Measurements from ENCODE around the gene PYHIN1. TPM values are rescaled to one million over a fixed set of nuclear protein-coding genes. Genes with fewer than 3 reads are reported as not detected.

The PYHIN1 gene
- total RNA-seq: 10 to 100 TPM; 12.2 to 13.1 TPM

DNA sequence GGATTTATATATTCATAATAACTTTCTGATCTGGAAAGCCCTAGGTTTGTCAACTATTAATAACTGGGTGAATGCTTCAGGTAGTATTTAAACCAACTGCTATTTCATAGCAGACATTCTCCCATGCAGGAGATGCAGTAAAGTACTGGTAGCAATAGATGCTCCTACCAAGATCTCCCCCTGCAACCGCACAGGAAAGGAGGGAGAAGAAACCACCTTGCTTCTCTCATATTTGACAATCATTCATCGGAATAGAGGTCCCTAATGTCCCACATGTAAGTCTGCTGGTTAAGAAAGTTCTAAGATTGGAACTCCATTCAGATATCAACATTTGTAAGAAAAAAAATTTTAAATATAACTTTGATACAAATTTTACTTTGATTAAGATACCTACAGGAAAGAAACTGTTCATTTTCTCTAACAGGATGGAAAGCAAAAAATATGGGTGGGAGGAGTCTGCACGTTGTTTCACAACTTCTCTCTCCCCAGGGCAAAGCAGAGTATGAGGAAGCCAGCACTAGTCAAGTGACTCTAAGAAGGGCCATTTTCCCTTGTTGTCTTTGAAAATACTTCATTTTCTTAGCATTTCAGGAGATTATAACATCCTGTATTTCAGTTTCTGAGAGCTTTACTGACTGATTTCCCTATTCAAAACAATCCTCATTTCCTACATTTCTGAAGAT lies at the start of gene PYHIN1:
Gene PYHIN1 (plus strand): TSS at position 498 of the 683 bp plus-strand sequence. CDS start 5,359 bp downstream, outside the sequence.
- no peaks in the 10 kb centered on the region for H3K27me3 Mint-ChIP-seq
- peaks cover 16% of the 10 kb centered on the region for H3K9me3 Mint-ChIP-seq
- ChIA-PET CTCF (no interaction called here), POLR2A (no interaction called here)
- intact Hi-C loops (cut with micrococcal nuclease): loop anchor here (1.0 to 5.0 kb wide), 3 partner anchors 38 to 114 kb away; no protein-coding TSS in a partner anchor
- H3K36me3 Mint-ChIP-seq: peaks cover 14% of the 10 kb centered on the region
- peak; percentile 46 for DNase-seq
- peak within 1 kb of the TSS; percentile 84 for H3K27ac Mint-ChIP-seq
- peaks cover 50% of the 10 kb centered on the region for H3K4me1 Mint-ChIP-seq (ENCODE audit: low read depth)
- H3K4me3 Mint-ChIP-seq: peak within 1 kb of the TSS; percentile 83

DNA sequence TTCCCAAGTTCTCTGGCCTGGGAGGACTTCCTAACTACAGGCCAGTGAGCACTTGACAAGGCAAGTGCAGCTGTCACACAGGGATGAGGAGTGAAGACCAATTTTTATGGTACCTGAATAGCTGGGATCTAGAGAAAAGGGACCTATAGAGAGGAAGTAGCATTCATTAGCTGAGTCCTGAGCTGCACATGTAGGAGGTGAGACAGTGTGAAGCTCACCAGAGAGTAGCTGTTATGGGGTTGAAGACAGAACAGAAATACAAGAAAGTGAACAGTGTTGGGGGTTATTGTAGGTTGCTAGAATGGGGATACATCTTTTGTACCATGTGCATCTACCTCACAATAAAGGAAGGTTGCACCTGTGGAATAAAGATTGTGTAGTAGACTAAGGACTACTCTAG lies 37.7 kb upstream of the PYHIN1 start:
- no peak overlapping the region for H3K27ac Mint-ChIP-seq
- DNase-seq: no peak
- CTCF ChIA-PET: no interaction called here

DNA sequence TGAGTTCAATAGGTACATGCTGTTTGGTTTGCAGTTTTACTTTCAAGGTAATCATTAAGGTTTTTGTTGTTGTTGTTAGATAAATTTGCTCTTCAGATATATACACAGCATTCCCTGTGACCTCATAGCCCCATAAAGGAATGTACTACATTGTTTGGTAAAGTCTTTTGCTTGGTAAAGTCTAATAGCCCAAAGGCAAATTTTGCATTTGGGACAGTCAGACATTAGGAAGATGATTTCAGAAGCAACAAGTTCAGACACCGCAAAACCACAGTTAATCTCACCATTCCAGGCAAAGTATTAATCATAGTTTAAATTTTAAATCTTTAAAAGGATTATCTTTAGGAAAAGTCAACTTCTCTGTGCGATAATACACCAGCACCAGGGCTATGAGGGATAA lies 32.6 kb upstream of the PYHIN1 start:
- ChIA-PET POLR2A (no interaction called here), CTCF (no interaction called here)
- H3K27ac Mint-ChIP-seq: no peak overlapping the region
- no peak for DNase-seq
- no peak overlapping the region for H3K4me3 Mint-ChIP-seq
- intact Hi-C loops (cut with micrococcal nuclease): no loop called here
- H3K4me1 Mint-ChIP-seq (ENCODE audit: low read depth): peaks cover 12% of the 10 kb centered on the region
- peaks cover 2% of the 10 kb centered on the region for H3K27me3 Mint-ChIP-seq
- no peaks in the 10 kb centered on the region for H3K36me3 Mint-ChIP-seq
- H3K9me3 Mint-ChIP-seq: peaks cover 9% of the 10 kb centered on the region

More for the DNA sequence above, 37.7 kb upstream of the PYHIN1 start:
- POLR2A ChIA-PET: no interaction called here
- intact Hi-C loops (cut with micrococcal nuclease): no loop called here
- Mint-ChIP-seq H3K36me3 (no peaks in the 10 kb centered on the region), H3K4me1 (ENCODE audit: low read depth) (no peaks in the 10 kb centered on the region), H3K27me3 (no peaks in the 10 kb centered on the region), H3K9me3 (peaks cover 13% of the 10 kb centered on the region), H3K4me3 (no peak overlapping the region)

DNA sequence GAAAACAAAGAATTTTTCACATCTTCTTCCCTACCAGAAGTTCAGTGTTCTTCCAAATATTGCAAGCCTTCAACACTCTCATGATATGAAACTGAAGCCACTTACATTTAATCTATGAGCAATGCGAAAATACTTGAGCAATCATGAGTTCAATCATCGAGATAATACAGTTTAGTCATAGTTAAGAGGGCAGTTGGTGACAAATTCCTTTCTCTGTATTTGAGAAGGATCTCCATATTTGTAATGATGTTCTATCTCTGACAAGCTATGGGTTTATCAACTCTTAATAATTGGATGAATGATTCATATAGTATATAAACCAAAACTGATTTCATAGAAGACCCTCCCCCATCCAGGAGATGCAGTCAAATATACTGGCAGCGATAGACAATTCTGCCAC lies 29.7 kb upstream of the PYHIN1 start:
- POLR2A ChIA-PET: interaction anchor here (0.5 kb wide), 1 partner anchor 22 kb away, joined by 3 read pairs; no protein-coding TSS in a partner anchor
- Mint-ChIP-seq H3K9me3 (no peaks in the 10 kb centered on the region), H3K27ac (no peak overlapping the region), H3K4me1 (ENCODE audit: low read depth) (peaks cover 12% of the 10 kb centered on the region), H3K36me3 (no peaks in the 10 kb centered on the region), H3K27me3 (peaks cover 7% of the 10 kb centered on the region), H3K4me3 (no peak overlapping the region)
- intact Hi-C loops (cut with micrococcal nuclease): loop anchor here (1.0 kb wide), 1 partner anchor 68 kb away; no protein-coding TSS in a partner anchor
- DNase-seq: no peak
- CTCF ChIA-PET: no interaction called here

DNA sequence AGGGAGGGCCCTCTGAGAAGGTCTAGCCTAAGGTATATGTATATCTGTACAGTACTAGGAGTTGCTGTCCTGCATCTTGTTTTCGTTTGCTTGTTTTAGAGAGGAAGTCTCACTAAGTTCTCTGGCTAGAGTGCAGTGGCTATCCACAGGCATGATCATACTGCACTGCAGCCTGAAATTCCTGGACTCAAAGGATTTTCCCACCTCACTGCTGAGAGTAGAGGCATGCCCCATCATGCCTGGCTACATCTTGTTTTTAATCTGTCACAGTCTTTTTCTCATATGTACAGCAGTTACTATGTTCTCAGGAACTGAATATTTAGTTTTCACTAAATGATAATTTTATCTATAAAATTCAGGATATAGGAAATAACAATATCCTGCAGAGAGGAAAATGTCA lies 15.3 kb upstream of the PYHIN1 start:
- intact Hi-C loops (cut with micrococcal nuclease): no loop called here
- Mint-ChIP-seq H3K9me3 (peaks cover 37% of the 10 kb centered on the region), H3K27me3 (no peaks in the 10 kb centered on the region), H3K36me3 (peaks cover 17% of the 10 kb centered on the region), H3K4me3 (no peak overlapping the region), H3K4me1 (ENCODE audit: low read depth) (no peaks in the 10 kb centered on the region), H3K27ac (no peak overlapping the region)
- ChIA-PET CTCF (no interaction called here), POLR2A (no interaction called here)
- no peak for DNase-seq

DNA sequence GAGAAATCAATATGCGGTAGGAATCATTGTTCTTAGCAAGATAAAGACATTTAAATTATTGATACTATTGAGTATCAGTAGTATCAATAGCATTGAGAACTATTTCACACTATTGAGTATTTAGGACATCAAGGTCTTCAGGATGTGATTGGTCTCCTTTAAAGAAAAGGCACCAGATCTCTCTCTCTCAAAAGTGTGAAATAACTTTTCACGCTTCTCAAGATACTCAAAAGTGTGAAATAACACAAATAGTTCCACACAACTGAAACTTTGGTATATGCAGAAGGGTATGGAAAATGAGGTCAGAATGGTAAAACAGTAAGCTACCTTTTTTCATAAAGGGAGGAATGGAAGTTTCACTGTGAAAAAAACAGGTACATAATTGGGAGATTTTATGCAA lies 6.7 kb upstream of the PYHIN1 start:
- intact Hi-C loops (cut with micrococcal nuclease): loop anchor here (1.0 kb wide), 1 partner anchor 9 kb away; no protein-coding TSS in a partner anchor
- Mint-ChIP-seq H3K9me3 (peaks cover 34% of the 10 kb centered on the region), H3K27ac (no peak overlapping the region), H3K4me3 (no peak overlapping the region), H3K27me3 (no peaks in the 10 kb centered on the region), H3K36me3 (peaks cover 21% of the 10 kb centered on the region), H3K4me1 (ENCODE audit: low read depth) (peaks cover 13% of the 10 kb centered on the region)
- no peak for DNase-seq
- CTCF ChIA-PET: no interaction called here
- POLR2A ChIA-PET: no interaction called here

DNA sequence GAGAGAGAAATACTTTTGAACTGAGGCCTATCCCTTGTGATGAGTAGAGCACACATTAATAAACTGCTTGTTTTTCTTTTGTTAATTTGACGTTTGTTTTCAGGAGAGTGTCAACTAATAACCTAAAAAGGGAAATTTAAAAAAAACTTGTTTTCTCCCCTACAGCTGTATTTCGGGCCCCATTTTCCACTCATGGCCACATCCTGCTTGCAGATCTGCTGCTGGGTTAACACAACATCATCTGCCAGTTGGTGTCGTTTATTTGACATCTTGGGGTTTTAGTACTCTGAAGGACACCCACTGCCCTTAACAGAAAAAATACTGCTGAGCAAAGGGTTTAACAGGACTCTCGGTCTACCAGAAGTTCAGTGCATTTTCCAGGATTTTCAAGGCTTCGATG lies 848 bp upstream of the PYHIN1 start:
- peaks cover 46% of the 10 kb centered on the region for H3K4me1 Mint-ChIP-seq (ENCODE audit: low read depth)
- no peaks in the 10 kb centered on the region for H3K27me3 Mint-ChIP-seq
- intact Hi-C loops (cut with micrococcal nuclease): loop anchor here (5.0 kb wide), 1 partner anchor 113 kb away; no protein-coding TSS in a partner anchor
- peak; percentile 68 for DNase-seq
- peaks cover 16% of the 10 kb centered on the region for H3K9me3 Mint-ChIP-seq
- ChIA-PET POLR2A (no interaction called here), CTCF (no interaction called here)
- peak overlapping the region; percentile 5 for H3K4me3 Mint-ChIP-seq
- H3K36me3 Mint-ChIP-seq: peaks cover 11% of the 10 kb centered on the region
- peak overlapping the region; percentile 76 for H3K27ac Mint-ChIP-seq

DNA sequence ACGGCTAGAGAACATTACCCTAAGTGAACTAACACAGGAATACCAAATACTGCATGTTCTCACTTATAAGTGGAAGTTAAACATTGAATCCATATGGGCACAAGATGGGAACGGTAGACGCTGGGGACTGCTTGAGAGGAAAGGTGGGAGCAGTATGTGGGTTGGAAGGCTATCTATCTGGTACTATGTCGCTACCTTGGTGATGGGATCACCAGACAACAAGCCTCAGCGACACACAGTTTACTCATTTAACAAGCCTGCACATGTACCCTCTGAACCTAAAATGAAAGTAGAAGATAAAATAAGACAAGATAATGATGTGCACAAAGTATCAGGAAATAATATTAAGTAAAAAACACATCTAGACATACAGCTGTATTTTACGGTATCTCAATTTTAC lies 819 bp downstream of the PYHIN1 start:
- Mint-ChIP-seq H3K4me1 (ENCODE audit: low read depth) (peaks cover 50% of the 10 kb centered on the region), H3K27me3 (no peaks in the 10 kb centered on the region), H3K36me3 (peaks cover 22% of the 10 kb centered on the region), H3K9me3 (peaks cover 9% of the 10 kb centered on the region), H3K4me3 (peak overlapping the region; percentile 83), H3K27ac (peak overlapping the region; percentile 84)
- intact Hi-C loops (cut with micrococcal nuclease): loop anchor here (2.0 to 5.0 kb wide), 3 partner anchors 115 to 145 kb away; partner anchors contain the start of gene AIM2
- ChIA-PET POLR2A (no interaction called here), CTCF (no interaction called here)
- DNase-seq: peak; percentile 32

DNA sequence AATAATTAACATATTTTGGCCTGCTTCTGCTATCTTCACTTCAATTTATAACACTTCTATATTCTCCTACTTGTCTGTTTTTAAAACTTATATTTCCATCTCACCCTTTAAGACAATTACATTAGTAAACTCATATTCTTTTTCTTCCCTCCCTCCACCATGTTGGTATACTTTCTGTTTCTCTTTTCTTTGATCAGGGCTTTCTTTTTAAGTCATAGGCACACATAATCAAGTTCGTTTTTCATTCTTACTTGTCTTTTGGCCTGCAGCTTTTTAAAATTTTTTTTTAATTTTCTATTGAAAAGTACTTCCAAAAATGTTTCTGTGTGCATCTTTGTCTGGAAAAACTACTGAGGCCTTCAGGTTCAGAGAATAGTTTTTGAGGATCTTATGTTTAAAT lies 2.3 kb downstream of the PYHIN1 start:
- no peaks in the 10 kb centered on the region for H3K27me3 Mint-ChIP-seq
- H3K36me3 Mint-ChIP-seq: peaks cover 25% of the 10 kb centered on the region
- H3K4me1 Mint-ChIP-seq (ENCODE audit: low read depth): peaks cover 52% of the 10 kb centered on the region
- H3K27ac Mint-ChIP-seq: peak overlapping the region; percentile 65
- peak overlapping the region; percentile 67 for H3K4me3 Mint-ChIP-seq
- intact Hi-C loops (cut with micrococcal nuclease): loop anchor here (1.0 to 5.0 kb wide), 7 partner anchors 9 to 158 kb away; partner anchors contain the start of gene AIM2
- no peak for DNase-seq
- POLR2A ChIA-PET: no interaction called here
- CTCF ChIA-PET: no interaction called here
- peaks cover 1% of the 10 kb centered on the region for H3K9me3 Mint-ChIP-seq

DNA sequence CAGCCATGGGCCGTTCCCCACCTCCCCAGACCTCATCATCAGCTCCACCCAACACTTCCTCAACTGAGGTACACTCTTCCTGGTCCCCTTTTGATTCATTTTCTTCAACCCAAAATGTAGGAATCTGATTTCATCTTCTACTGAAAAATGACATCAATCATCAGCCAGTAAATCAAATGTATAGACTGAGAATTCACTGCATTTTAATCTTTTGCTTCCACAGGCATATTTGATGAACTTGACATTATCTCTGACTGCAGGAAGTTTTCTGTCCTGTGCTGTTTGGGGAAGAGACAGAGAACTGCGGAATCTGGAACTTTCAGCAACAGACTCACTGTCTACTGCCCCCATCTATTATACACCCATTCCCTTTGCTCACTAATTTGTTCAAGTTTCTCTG lies 7.8 kb downstream of the PYHIN1 start:
- H3K27me3 Mint-ChIP-seq: no peaks in the 10 kb centered on the region
- ChIA-PET POLR2A (no interaction called here), CTCF (no interaction called here)
- intact Hi-C loops (cut with micrococcal nuclease): no loop called here
- DNase-seq: no peak
- no peaks in the 10 kb centered on the region for H3K9me3 Mint-ChIP-seq
- H3K4me1 Mint-ChIP-seq (ENCODE audit: low read depth): peaks cover 47% of the 10 kb centered on the region
- H3K4me3 Mint-ChIP-seq: no peak overlapping the region
- H3K36me3 Mint-ChIP-seq: peaks cover 41% of the 10 kb centered on the region
- H3K27ac Mint-ChIP-seq: peak overlapping the region; percentile 25

DNA sequence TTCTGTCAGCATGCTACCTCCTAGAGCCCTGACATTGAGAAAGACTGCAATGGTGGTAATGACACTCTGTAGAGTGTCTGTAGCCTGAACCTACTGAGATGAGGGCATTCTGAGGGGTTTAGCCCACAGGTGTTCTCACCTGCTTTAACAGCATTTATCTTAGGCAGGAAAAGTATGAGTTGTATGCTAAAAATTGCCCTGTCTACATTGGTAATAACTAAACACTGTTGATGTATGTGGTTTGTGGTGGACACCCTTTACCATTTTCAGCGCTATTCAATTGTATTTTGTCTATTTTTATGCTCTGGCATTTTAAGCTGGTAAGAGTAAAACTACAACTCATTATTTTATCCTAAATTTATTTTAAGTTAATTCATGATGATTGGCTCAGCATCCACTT lies 10.0 kb downstream of the PYHIN1 start:
- Mint-ChIP-seq H3K36me3 (peaks cover 46% of the 10 kb centered on the region), H3K27me3 (no peaks in the 10 kb centered on the region), H3K4me1 (ENCODE audit: low read depth) (peaks cover 36% of the 10 kb centered on the region), H3K4me3 (no peak overlapping the region), H3K9me3 (no peaks in the 10 kb centered on the region), H3K27ac (no peak overlapping the region)
- CTCF ChIA-PET: no interaction called here
- no peak for DNase-seq
- intact Hi-C loops (cut with micrococcal nuclease): no loop called here
- POLR2A ChIA-PET: no interaction called here

DNA sequence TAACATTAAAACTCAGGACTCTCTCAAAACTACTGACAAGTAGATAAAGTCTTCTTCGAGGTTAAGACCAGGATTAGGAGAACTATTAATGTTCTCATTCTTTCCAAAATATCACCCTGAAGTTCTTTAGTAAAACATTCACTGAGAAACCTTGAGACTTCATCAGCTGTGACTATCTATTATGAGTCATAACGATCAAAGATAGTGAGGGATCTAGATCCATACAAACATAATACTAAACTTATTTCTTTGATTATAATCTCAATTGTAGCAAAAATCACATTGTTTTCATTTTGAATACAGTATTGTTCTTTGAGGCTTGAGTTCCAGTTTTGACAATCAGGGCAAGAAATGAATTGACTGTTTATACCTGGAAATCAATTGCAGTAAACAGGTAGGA lies 11.1 kb downstream of the PYHIN1 start:
- Mint-ChIP-seq H3K4me1 (ENCODE audit: low read depth) (peaks cover 42% of the 10 kb centered on the region), H3K27me3 (no peaks in the 10 kb centered on the region), H3K36me3 (peaks cover 44% of the 10 kb centered on the region), H3K9me3 (no peaks in the 10 kb centered on the region), H3K4me3 (no peak overlapping the region), H3K27ac (no peak overlapping the region)
- ChIA-PET POLR2A (interaction anchor here (0.9 to 1.9 kb wide), 3 partner anchors 67 to 125 kb away, joined by 3 to 6 read pairs (median 6); partner anchors contain the start of genes IFI16 and MNDA), CTCF (interaction anchor here (1.0 to 2.1 kb wide), 2 partner anchors 56 to 123 kb away, joined by 3 to 9 read pairs; no protein-coding TSS in a partner anchor)
- DNase-seq: no peak
- intact Hi-C loops (cut with micrococcal nuclease): loop anchor here (1.0 to 2.0 kb wide), 2 partner anchors 9 to 26 kb away; no protein-coding TSS in a partner anchor
